Subcutaneous abdominal adipose tissue (tissue), 5 donors: ENCODE measurements around the gene GLTP.
"Not testable (repeated sequence)": the region's sequence is repeated elsewhere in the genome, so short reads cannot be mapped to it uniquely, and the experiment has no call there.

Experiments
- H3K27ac ChIP-seq: one replicate; pipeline ENCODE4 v1.7.0; 2013; ENCODE audit warnings: low read depth, mild to moderate bottlenecking, inconsistent platforms, low read length, moderate library complexity
- H3K27me3 ChIP-seq, 5 donors: one replicate each; pipeline ENCODE4 v1.7.0; 2013; ENCODE audit warnings: low read length in 5 of 5, inconsistent platforms in 1 of 5; ENCODE audit not compliant: control insufficient read depth in 5 of 5, insufficient read depth in 4 of 5
- H3K36me3 ChIP-seq, 5 donors: one replicate each; pipeline ENCODE4 v1.7.0; 2013; ENCODE audit warnings: low read length in 5 of 5; ENCODE audit not compliant: control insufficient read depth in 5 of 5, insufficient read depth in 5 of 5
- H3K4me1 ChIP-seq, 5 donors: one replicate each; pipeline ENCODE4 v1.7.0; 2013; ENCODE audit warnings: low read length in 5 of 5, mild to moderate bottlenecking in 3 of 5, moderate library complexity in 1 of 5; ENCODE audit not compliant: control insufficient read depth in 5 of 5, insufficient read depth in 5 of 5
- H3K4me3 ChIP-seq, 5 donors: one replicate each; pipeline ENCODE4 v1.7.0; 2013; ENCODE audit warnings: low read length in 5 of 5, low read depth in 1 of 5
- H3K9ac ChIP-seq, 5 donors: one replicate each; pipeline ENCODE4 v1.7.0; 2013; ENCODE audit warnings: low read length in 5 of 5, mild to moderate bottlenecking in 4 of 5, moderate library complexity in 3 of 5
- H3K9me3 ChIP-seq, 5 donors: one replicate each; pipeline ENCODE4 v1.7.0; 2013; ENCODE audit warnings: low read length in 5 of 5; ENCODE audit not compliant: control insufficient read depth in 5 of 5
- donor health status: healthy.
- donor health status: healthy.
- donor health status: healthy.
- donor health status: healthy.
- donor health status: healthy.

GLTP gene

DNA sequence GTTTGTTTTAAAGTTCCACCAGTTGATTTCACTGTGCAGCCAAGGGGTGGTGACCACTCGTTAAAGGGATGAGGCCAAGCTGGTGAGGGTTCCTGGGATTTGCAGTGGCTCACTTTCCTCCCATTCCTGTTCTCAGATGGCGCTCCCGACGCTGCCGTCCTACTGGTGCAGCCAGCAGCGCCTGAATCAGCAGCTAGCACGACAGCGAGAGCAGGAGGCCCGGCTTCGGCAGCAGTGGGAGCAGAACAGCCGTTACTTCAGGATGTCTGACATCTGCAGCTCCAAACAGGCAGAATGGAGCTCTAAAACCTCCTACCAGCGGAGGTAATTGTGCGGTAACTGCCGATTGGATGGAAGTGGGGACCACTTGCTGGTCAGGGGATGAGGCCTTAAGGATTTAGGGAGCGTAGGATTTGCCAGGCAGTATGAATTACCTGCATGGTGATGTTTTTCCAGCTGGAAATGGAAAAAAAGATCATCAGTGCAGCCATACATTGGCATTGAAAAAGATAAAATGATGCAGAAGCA is 22.6 kb upstream of the GLTP start:
- H3K27me3 ChIP-seq: no peaks in the 10 kb centered on the region
- no peak overlapping the region for H3K9ac ChIP-seq
- no peak overlapping the region for H3K27ac ChIP-seq
- peaks cover 4 to 52% (median 50%) of the 10 kb centered on the region in 5 donors for H3K36me3 ChIP-seq
- no peaks in the 10 kb centered on the region for H3K9me3 ChIP-seq
- H3K4me1 ChIP-seq: peaks cover 4 to 27% (median 20%) of the 10 kb centered on the region in 5 donors
- no peak overlapping the region for H3K4me3 ChIP-seq

DNA sequence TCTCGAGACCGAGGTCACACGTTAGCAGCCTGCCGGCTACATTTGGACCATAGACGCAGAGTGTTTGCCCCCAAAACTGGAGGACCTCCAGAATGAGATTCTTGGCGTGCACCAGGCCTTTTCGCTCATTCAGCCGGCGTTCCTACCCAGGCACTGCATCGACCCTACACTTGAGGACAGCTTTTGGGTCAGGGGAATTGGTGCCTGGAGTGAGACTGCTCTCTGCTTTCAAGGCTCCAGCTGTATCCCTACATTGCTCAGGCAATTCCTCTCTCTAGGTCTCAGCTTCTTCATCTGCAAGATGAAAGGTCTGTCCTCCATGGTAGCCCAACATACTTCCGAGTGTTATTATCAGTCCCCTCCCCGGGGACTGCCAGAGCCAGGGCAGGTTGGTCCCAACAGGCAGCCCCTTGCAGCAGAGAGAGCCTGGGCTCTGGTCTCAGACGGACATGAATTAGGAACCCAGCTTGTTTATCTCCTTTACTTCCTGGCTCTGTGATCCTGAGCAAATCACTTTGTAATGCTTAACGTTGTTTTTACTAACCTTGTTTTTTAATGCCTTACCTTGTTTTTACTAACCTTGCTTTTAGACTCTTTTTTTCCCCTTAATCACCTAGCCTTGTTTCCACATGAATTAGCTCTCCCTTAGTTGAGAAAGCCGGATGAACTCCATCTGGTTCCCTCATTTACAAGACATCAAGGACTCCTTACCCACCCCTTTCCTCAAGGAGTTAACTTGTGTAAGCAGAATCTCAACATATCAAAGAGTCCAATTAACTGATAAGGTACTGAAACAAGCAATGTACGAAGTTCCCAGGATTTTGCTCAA is 20.6 kb upstream of the GLTP start:
- H3K4me3 ChIP-seq: peak overlapping the region; percentile 92 to 97 (median 95)
- H3K4me1 ChIP-seq: peaks cover 4 to 27% (median 20%) of the 10 kb centered on the region in 5 donors
- H3K36me3 ChIP-seq: peaks cover 4 to 32% (median 30%) of the 10 kb centered on the region in 5 donors
- H3K9me3 ChIP-seq: no peaks in the 10 kb centered on the region
- H3K27ac ChIP-seq: peak overlapping the region; percentile 62
- H3K9ac ChIP-seq: peak overlapping the region; percentile 81 to 98 (median 94)
- no peaks in the 10 kb centered on the region for H3K27me3 ChIP-seq

DNA sequence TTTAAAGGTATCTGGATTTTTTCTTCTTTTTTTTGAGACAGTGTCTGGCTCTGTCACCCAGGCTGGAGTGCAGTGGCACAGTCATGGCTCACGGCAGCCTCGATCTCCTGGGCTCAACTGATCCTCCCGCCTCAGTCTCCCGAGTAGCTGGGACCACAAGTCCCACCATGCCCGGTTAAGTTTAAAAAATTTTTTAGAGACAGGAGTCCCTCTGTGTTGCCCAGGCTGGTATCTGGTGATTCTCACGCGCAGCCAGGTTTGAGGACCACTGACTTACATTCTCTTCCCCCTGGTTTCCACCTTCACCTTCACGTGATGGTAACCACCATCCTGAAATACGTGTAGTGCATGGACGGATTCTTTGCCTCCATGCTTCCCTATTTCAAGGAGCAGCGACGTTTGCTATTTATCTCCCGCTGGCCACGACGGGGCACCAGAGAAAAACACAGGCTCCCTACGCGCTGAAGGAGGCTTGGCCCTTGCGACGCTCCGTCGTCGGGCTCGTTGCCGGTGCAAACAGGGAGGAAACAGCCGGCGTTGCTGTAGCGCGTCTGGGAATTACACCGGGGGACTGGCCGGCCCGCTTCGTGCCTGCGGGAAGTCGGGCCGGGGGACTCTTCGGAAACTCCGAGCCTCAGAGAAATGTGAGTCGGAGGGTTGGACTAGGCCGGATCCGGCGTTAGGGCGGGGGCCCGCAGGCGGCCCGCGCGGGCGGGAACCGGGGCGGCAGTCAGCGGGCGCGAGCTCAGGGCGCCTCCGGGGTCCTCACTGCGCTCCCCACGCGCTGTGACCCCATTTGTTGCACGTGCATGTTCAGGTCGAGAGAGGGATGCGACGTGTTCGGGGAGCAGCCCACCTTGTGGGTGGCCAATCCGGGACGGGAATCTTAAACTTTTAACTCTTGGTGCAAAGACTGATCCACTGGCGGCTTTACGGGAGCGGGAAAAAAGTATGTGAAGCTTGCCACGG is 19.7 kb upstream of the GLTP start, which contains the start of gene TCHP:
Gene TCHP (plus strand): TSS at position 492 of the 969 bp plus-strand sequence. CDS start 2,753 bp downstream, outside the sequence.
- no peaks in the 10 kb centered on the region for H3K27me3 ChIP-seq
- H3K4me3 ChIP-seq: peak within 1 kb of the TSS; percentile 92 to 97 (median 95)
- peaks cover 4 to 23% (median 22%) of the 10 kb centered on the region in 5 donors for H3K36me3 ChIP-seq
- peaks cover 4 to 27% (median 20%) of the 10 kb centered on the region in 5 donors for H3K4me1 ChIP-seq
- no peaks in the 10 kb centered on the region for H3K9me3 ChIP-seq
- H3K27ac ChIP-seq: peak within 1 kb of the TSS; percentile 62
- peak within 1 kb of the TSS; percentile 81 to 98 (median 94) for H3K9ac ChIP-seq

DNA sequence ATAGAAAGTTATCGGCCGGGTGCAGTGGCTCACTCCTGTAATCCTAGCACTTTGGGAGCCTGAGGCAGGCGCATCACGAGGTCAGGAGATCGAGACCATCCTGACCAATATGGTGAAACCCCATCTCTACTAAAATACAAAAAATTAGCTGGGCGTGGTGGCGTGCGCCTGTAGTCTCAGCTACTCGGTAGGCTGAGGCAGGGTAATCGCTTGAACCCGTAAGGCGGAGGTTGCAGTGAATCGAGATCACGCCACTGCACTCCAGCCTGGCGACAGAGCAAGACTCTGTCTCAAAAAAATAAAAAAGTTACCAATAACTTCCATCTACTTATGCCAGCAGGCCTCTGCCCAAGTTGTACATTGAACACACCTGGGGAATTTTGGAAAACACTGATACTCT is 19.0 kb upstream of the GLTP start:
- not testable (repeated sequence) for H3K9me3 ChIP-seq, H3K27me3 ChIP-seq
- Histone ChIP-seq H3K4me3 (peak overlapping the region in 4 of 5 donors; percentile 84 to 97 (median 94)), H3K36me3 (peaks cover 4 to 16% (median 15%) of the 10 kb centered on the region in 5 donors), H3K27ac (peak overlapping the region; percentile 62), H3K4me1 (peaks cover 4 to 27% (median 20%) of the 10 kb centered on the region in 5 donors), H3K9ac (peak overlapping the region in 4 of 5 donors; percentile 81 to 96 (median 88))

DNA sequence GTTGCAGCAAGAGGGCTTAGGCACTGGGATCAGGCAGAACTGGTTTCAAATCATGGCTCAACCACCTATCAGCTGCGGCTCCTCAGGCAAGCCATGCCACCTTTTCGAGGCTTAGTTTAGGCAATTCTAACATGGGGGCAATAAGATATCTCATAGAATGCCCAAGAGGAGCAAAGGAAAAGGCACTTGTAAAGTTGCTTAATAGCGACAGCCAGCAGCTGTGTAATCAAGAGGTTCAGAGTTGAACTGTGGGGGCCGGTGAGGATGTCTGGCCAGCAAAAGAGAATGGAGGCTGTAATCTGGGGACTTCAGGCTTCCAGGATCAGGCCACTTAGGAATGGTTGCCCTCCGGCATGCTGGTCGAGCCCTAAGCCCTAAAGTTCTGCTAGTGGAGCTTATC is 16.7 kb upstream of the GLTP start:
- no peak overlapping the region for H3K9ac ChIP-seq
- H3K4me3 ChIP-seq: no peak overlapping the region
- H3K27me3 ChIP-seq: peaks cover 0 to 5% (median 4%) of the 10 kb centered on the region in 5 donors
- H3K36me3 ChIP-seq: no peaks in the 10 kb centered on the region
- peaks cover 4 to 26% (median 20%) of the 10 kb centered on the region in 5 donors for H3K4me1 ChIP-seq
- no peak overlapping the region for H3K27ac ChIP-seq
- no peaks in the 10 kb centered on the region for H3K9me3 ChIP-seq

DNA sequence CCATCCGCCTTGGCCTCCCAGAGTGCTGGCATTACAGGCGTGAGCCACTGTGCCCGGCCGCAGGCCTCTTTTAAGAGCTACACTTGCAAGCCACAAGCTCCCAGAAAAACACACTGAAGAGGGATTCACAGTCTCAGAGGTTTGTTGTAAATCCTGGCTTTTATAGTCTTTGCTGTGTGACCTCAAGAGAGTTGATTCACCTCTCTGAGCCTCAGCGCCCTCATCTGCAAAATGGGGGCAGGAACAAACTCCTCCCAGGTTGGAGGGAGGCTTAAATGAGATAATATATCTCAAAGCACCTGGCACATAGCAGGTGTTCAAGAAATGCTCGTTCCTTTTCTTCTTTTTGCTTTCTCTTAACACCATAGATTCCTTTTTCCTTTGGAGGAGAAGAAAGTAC is 15.8 kb upstream of the GLTP start:
- Histone ChIP-seq H3K9me3 (no peaks in the 10 kb centered on the region), H3K4me1 (peaks cover 4 to 18% (median 14%) of the 10 kb centered on the region in 5 donors), H3K36me3 (no peaks in the 10 kb centered on the region), H3K27me3 (peaks cover 0 to 5% (median 4%) of the 10 kb centered on the region in 5 donors), H3K27ac (no peak overlapping the region), H3K9ac (no peak overlapping the region), H3K4me3 (no peak overlapping the region)

DNA sequence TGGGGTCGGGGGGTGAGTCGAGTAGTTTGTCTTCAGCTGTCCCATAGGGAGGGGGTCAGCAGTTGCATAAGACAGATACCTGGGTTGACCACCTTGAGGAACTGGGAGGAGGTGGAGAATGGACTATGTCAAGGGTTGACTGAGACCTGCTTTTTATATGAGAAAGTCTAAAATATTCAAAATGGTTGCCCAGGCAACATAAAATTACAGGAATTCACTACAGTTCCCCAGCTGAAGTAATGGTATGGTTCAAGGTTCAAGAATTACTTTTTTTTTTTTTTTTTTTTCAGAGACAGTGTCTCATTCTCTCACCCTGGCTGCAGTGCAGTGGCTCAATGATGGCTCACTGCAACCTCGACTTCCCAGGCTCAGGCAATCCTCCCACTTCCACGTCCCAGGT is 14.6 kb upstream of the GLTP start:
- H3K4me1 ChIP-seq: peaks cover 0 to 8% (median 6%) of the 10 kb centered on the region in 5 donors
- H3K36me3 ChIP-seq: no peaks in the 10 kb centered on the region
- H3K27ac ChIP-seq: no peak overlapping the region
- H3K9me3 ChIP-seq: no peaks in the 10 kb centered on the region
- H3K27me3 ChIP-seq: peaks cover 0 to 5% (median 4%) of the 10 kb centered on the region in 5 donors
- H3K9ac ChIP-seq: no peak overlapping the region
- H3K4me3 ChIP-seq: no peak overlapping the region

DNA sequence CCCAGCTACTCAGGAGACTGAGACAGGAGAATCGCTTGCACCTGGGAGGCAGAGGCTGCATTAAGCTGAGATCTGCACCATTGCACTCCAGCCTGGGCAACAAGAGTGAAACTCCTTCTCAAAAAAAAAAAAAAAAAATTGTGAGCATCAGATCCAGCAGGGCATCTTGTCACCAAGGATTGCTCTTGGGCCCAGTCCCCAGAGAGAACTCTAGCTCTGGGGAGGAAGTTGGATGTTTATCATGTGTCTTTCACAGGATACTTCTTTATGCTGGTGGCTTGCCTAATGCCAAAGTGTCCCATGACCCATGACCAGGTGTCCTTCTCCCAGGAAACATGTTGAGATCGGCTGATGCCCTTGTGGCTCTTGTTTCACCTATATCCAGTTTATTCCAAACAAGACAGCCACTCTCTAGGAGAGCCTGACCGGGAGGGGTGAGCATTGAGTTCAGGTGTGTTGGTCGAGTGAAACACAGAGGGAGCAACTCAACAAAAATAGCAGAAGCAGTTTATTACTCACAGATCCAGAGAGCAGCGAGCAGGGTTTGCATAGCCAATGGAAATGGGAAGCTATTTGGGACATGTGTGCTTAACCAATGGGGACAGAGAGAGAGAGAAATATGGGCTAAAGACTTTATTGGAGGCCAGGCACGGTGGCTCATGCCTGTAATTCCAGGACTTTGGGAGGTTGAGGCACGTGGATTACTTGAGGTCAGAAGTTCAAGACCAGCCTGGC is 13.1 kb upstream of the GLTP start:
- Histone ChIP-seq H3K36me3 (no peaks in the 10 kb centered on the region), H3K9me3 (no peaks in the 10 kb centered on the region), H3K9ac (no peak overlapping the region), H3K4me1 (peaks cover 0 to 14% (median 9%) of the 10 kb centered on the region in 5 donors), H3K27me3 (peaks cover 0 to 8% (median 4%) of the 10 kb centered on the region in 5 donors), H3K4me3 (no peak overlapping the region), H3K27ac (no peak overlapping the region)

DNA sequence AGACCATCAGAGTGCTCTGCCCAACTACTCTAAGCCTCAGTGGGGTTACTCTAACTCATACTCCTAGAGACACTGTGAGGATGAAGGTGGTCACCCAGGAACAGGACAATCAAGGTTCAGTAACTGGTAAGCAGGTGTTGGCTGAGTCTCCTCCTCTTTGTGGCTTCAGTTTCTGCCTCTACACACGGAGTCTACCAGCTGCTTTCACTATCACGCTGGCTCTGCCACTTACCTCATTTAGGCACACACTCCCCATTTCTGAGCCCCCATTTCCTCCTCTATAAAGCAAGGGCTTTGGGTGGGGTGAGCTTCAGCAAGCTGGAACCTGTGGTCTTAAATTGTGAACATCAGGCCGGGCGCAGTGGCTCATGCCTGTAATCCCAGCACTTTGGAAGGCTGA is 12.4 kb upstream of the GLTP start:
- no peaks in the 10 kb centered on the region for H3K9me3 ChIP-seq
- H3K27me3 ChIP-seq: peaks cover 0 to 8% (median 4%) of the 10 kb centered on the region in 5 donors
- H3K36me3 ChIP-seq: no peaks in the 10 kb centered on the region
- H3K9ac ChIP-seq: no peak overlapping the region
- no peak overlapping the region for H3K4me3 ChIP-seq
- H3K27ac ChIP-seq: no peak overlapping the region
- H3K4me1 ChIP-seq: peaks cover 0 to 21% (median 15%) of the 10 kb centered on the region in 5 donors
